ENCODE measurements around the gene OPALIN. TPM values are rescaled to one million over a fixed set of nuclear protein-coding genes. Genes with fewer than 3 reads are reported as not detected.
"Not testable (repeated sequence)": the region's sequence is repeated elsewhere in the genome, so short reads cannot be mapped to it uniquely, and the experiment has no call there.

Gene OPALIN
- total and polyA plus RNA-seq, 12 donors, result not detected

DNA sequence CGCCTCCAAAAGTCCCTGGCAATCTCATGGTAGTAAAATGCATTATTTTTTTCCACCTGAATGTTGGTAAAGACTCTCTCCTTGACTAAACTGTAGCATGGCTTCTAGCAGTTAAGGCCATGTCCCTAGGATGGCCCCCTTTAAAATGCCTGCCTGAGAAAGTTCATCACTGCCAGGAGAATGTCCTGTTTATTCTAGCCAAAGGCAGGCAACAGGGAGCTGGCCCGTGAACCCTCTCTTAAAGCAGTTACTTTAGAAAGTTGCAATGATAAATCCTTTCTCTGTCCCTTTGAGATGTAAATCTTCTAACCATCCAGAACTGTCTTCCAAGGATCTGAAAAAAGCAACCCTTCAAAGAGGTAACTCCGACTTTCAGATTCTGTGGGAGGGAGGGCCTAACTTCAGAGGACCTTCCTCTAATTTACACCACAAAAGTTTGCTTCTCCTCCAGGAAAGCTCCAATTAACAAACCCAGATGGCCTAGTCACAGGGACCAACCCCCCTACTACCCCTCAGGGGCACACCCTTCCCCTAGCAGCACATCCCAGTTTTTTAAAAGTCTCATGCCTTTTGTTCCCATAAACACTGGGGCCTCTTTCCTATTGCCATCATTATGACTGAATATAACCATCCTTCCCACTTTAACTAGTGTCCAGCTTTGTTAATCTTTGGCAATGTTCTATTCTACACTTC lies 49.0 kb downstream of the OPALIN start:
- ATAC-seq (peak in 2 of 8 donors; percentile 42 to 53), DNase-seq (no peak)
- Histone ChIP-seq H3K4me3 (no peak overlapping the region), H3K27ac (peak overlapping the region in 4 of 10 donors; percentile 3 to 53 (median 18)), H3K9me3 (no peaks in the 10 kb centered on the region), H3K27me3 (no peaks in the 10 kb centered on the region), H3K36me3 (no peaks in the 10 kb centered on the region), H3K4me1 (peaks cover 0 to 35% (median 13%) of the 10 kb centered on the region in 9 donors)
- intact Hi-C loops (cut with DNase I), result no loop called here
- WGBS, 2 donors, result 45 to 51% methylated on average over 3 of the region's 3 CpGs
- TF ChIP-seq, protein P1, sequence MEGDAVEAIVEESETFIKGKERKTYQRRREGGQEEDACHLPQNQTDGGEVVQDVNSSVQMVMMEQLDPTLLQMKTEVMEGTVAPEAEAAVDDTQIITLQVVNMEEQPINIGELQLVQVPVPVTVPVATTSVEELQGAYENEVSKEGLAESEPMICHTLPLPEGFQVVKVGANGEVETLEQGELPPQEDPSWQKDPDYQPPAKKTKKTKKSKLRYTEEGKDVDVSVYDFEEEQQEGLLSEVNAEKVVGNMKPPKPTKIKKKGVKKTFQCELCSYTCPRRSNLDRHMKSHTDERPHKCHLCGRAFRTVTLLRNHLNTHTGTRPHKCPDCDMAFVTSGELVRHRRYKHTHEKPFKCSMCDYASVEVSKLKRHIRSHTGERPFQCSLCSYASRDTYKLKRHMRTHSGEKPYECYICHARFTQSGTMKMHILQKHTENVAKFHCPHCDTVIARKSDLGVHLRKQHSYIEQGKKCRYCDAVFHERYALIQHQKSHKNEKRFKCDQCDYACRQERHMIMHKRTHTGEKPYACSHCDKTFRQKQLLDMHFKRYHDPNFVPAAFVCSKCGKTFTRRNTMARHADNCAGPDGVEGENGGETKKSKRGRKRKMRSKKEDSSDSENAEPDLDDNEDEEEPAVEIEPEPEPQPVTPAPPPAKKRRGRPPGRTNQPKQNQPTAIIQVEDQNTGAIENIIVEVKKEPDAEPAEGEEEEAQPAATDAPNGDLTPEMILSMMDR (IDR thresholded peaks at IDR 0.05), result no peak

DNA sequence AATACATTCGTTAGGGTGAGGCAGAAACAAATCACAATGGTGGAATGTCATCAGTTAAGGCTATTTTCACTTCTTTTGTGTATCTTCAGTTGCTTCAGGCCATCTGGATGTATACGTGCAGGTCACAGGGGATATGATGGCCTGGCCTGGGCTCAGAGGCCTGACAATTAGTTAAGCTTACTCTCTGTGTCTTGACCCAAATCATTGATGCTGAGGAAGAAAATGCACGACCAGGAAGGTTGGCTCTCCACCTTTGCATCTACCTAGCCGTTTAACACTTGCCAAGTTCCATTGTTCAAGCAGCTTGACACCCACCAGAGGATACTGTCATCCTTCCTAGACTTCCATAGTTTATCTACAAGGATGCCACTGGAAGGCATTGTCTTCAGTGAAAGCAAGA lies 49.9 kb downstream of the OPALIN start:
- H3K9me3 ChIP-seq; H3K27ac ChIP-seq; ATAC-seq; DNase-seq; intact Hi-C loops (cut with DNase I); H3K36me3 ChIP-seq; H3K4me3 ChIP-seq; H3K27me3 ChIP-seq: not testable (repeated sequence)
- WGBS, 2 donors, result 67 to 69% methylated on average over 4 of the region's 4 CpGs
- H3K4me1 ChIP-seq, result peaks cover 0 to 35% (median 13%) of the 10 kb centered on the region in 9 donors

DNA sequence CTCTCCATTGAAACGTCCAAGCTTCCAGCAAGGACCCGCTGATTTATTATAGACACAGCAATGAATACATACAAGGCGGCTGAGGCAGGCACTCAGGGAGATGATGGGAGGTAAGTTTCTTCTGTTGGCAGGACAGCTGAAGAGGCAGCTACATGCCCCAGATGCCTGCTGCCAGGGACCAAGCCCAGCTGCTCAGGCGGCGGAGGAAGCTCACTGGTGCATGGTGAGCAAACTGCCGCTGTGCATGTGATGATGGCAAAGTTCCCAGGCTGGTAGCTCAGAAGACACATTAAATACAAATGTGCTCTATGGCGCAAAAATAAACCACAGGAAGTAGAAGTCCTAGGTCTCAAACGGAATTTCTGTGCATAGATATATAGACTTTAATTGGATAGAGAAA lies 52.3 kb downstream of the OPALIN start:
- Histone ChIP-seq H3K4me3 (no peak overlapping the region), H3K9me3 (no peaks in the 10 kb centered on the region), H3K27me3 (peaks cover 0 to 14% (median 0%) of the 10 kb centered on the region in 7 donors), H3K36me3 (no peaks in the 10 kb centered on the region), H3K4me1 (peaks cover 0 to 34% (median 13%) of the 10 kb centered on the region in 9 donors), H3K27ac (no peak overlapping the region)
- DNase-seq (peak; percentile 49 to 55), ATAC-seq (peak in 7 of 8 donors; percentile 56 to 85 (median 65))
- intact Hi-C loops (cut with DNase I), result no loop called here
- TF ChIP-seq, protein P1 (IDR thresholded peaks at IDR 0.05), result no peak
- 68 to 72% methylated on average over 8 of the region's 8 CpGs for WGBS, 2 donors

DNA sequence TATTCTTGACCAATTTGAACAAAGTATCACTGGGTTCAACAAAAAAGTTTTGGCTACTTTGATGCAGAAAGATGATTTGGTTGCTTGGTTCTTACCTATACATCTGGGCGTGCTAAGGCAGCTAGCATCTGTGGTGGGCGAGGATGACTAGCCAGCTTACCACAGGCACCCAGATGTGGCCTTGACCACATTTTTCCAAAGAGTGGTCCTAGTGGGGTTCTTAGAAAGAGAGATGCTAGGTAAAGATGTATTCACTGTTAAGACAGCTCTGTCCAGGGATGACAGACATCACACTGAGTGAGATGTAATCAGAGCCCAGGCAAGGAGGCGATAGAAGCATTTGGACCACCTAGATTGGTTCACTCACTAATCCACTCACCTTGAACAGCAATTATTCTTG lies 53.8 kb downstream of the OPALIN start:
- DNase-seq (no peak), ATAC-seq (no peak)
- TF ChIP-seq, protein P1 (IDR thresholded peaks at IDR 0.05), result no peak
- no peak overlapping the region for H3K27ac ChIP-seq
- 87 to 94% methylated on average over 3 of the region's 3 CpGs for WGBS, 2 donors
- peaks cover 0 to 19% (median 13%) of the 10 kb centered on the region in 9 donors for H3K4me1 ChIP-seq
- peaks cover 0 to 18% (median 4%) of the 10 kb centered on the region in 7 donors for H3K27me3 ChIP-seq
- no peak overlapping the region for H3K4me3 ChIP-seq
- H3K9me3 ChIP-seq, result no peaks in the 10 kb centered on the region
- H3K36me3 ChIP-seq, result no peaks in the 10 kb centered on the region
- intact Hi-C loops (cut with DNase I), result no loop called here

DNA sequence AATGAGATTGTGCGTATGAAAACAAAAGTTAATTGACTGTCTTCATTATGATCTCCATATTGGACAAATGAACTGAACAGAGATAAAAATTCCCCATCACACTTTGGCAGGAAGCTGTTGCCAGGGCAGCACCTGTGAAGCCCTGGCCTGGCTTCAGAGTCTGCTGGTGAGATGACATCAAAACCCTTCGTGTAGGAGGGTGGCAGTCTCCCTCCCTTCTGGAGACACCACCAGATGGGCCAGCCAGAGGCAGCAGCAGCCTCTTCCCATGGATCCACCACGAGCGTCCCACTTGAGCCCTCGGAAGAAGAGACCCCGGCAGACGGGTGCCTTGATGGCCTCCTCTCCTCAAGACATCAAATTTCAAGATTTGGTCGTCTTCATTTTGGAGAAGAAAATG lies 54.6 kb downstream of the OPALIN start, which contains the start of gene DNTT:
Gene DNTT, plus strand, starts transcription at position 205 of the 400 bp plus-strand sequence. Its CDS starts 64 bp downstream, at position 269.
- no peak within 1 kb of the TSS for H3K27ac ChIP-seq
- WGBS, 2 donors, result 81 to 86% methylated on average over 8 of the region's 8 CpGs
- intact Hi-C loops (cut with DNase I), result no loop called here
- peaks cover 0 to 19% (median 4%) of the 10 kb centered on the region in 7 donors for H3K27me3 ChIP-seq
- DNase-seq, result no peak
- TF ChIP-seq, protein P1 (IDR thresholded peaks at IDR 0.05), result no peak
- no peak for ATAC-seq
- no peaks in the 10 kb centered on the region for H3K9me3 ChIP-seq
- H3K36me3 ChIP-seq, result no peaks in the 10 kb centered on the region
- H3K4me3 ChIP-seq, result no peak within 1 kb of the TSS
- H3K4me1 ChIP-seq, result peaks cover 0 to 15% (median 5%) of the 10 kb centered on the region in 9 donors

Measured in heart right ventricle (tissue), 16 donors.